Retina (tissue), 1 donor: Measurements from ENCODE around the gene THOC5.
"Not testable (repeated sequence)": the region's sequence is repeated elsewhere in the genome, so short reads cannot be mapped to it uniquely, and the experiment has no call there.

ENCODE experiments used
- DNase-seq: peaks from one replicate; pipeline ENCODE4 v3.0.0-alpha.2; 2016

THOC5 gene

DNA sequence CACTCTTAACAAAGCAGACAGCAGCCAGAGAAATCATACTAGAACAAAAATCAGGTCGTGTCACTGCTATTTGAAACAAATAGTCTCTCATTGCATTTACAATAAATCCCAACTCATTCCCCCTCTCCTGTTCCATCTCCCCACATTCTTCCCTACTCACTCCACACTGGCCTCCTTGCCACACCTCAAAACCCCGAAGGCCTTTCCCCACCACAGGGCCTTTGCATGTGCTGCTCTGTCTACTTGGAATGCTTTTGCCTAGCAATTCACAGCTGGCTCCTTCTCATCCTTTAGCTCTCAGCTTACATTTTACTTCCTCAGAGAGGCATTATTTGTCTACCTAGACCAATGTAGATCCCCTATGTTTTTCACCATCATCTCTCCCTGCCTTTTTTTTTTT lies 6.3 kb upstream of the THOC5 start:
- no peak for DNase-seq

DNA sequence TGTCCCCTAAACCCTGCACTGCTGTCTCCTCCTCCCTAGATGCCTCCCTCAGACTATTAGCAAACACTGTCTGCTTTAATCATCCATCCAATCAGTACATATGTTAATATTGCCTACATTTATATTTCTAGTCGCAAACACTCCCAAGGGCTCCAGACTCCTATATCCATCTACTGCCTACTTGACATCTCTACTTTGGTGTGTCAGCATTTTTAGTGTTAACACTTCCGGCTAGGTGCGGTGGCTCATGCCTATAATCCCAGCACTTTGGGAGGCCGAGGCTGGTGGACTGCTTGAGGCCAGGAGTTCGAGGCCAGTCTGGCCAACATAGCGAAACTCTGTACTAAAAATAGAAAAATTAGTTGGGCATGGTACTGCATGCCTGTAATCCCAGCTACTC lies 5.5 kb upstream of the THOC5 start:
- DNase-seq, result no peak

GRCh38 chr22:29555065-29555644 lies 1.6 kb upstream of the THOC5 start:
- no peak for DNase-seq

- not testable (repeated sequence) for DNase-seq
These were observed 1.2 kb downstream of the THOC5 start for GRCh38 chr22:29552357-29552756.

GRCh38 chr22:29550005-29550404 lies 3.6 kb downstream of the THOC5 start:
- no peak for DNase-seq

DNA sequence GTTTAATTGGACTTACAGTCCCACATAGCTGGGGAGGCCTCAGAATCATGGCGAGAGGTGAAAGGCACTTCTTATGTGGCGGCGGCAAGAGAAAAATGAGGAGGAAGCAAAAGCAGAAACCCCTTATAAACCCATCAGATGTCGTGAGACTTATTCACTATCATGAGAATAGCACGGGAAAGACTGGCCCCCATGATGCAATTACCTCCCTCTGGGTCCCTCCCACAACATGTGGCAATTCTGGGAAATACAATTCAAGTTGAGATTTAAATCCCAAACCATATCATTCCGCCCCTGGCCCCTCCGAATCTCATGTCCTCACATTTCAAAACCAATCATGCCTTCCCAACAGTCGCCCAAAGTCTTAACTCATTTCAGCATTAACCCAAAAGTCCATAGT lies 8.5 kb downstream of the THOC5 start:
- not testable (repeated sequence) for DNase-seq

GRCh38 chr22:29541845-29542244 lies 11.7 kb downstream of the THOC5 start:
- no peak for DNase-seq

DNA sequence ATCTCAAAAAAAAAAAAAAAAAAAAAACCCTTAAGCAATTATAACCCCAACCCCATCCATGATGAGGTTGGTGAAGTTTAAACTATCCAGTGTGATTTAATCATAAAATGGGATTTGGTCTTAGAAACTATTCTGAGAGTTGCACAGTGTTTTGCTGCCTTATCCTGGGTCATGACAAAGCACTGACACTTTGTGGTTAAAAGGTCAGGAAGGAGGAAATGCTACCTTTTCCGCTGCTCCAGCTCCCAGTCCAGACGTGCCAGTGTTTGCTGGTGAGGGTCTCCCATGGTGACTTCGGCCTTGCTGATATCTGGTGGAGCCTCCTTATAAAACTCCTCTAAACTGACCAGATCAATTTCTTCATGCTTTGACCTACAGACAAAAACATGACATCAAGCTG lies 14.5 kb downstream of the THOC5 start:
- DNase-seq, result no peak

DNA sequence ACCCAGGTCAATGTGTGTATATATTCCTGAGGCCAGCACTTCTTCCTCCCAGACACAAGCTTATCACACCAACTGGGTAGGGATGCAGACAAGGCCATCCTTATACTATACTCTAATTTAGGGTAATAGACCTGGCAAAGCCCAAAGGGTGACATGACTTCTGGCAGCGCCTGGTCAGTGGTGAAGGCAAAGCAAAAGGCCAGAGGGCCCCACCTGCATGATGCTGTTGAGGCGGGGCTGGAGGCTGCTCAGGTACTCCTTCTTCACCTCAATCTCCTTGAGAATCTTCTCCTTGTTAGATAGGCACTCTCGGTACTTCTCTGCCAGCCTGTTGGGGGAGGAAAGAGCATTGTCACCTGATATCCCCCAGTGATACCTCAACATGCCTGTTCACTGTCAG lies 17.1 kb downstream of the THOC5 start:
- DNase-seq, result no peak

GRCh38 chr22:29531419-29531818 lies 22.1 kb downstream of the THOC5 start:
- no peak for DNase-seq

- no peak for DNase-seq
These were observed 22.8 kb downstream of the THOC5 start for GRCh38 chr22:29530716-29531115.

DNA sequence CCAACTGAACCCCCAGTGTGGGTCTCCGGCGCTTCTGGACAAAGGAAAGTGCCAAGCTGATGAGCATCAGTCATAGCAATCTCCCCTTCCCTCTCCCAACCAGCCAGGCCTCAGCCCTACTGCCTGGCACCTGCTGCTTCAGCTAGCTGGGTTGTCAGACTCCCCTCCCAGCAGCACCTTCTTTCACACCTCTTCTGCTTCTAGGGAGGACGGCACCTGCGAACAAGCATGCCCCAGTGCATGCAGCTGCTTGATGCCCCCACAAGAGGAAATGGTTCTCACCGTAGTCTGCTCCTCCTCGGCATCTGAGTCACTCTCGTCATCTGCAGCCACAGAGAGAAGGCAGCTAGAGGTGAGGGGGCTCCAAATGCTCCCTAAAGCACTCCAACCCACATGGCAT lies 25.4 kb downstream of the THOC5 start:
- DNase-seq, result no peak

- no peak for DNase-seq
These were observed 28.9 kb downstream of the THOC5 start for GRCh38 chr22:29524442-29525191.

DNA sequence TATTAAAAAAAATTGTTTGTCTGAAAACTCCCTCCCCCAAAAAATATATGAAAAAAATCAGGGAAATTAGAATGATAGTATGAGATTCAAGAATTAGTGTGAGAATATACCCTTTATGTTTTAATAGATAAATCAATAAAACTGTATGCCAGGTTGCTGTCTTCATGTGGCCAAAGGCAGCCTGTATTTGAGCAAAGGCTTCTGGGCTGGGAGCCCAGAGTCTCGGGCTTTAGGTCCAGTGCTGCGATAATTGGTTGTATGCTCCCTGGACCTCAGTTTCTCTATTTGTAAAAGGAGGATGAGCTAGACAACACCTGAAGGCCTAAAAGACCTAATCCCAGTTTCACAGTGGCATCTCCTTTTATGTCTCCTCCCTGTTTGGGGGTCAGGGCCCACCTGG lies 29.8 kb downstream of the THOC5 start:
- no peak for DNase-seq

GRCh38 chr22:29521526-29521925 lies 32.0 kb downstream of the THOC5 start:
- no peak for DNase-seq

- DNase-seq, result no peak
These were observed 32.7 kb downstream of the THOC5 start for GRCh38 chr22:29520851-29521250.

GRCh38 chr22:29519996-29520395 lies 33.6 kb downstream of the THOC5 start:
- no peak for DNase-seq

DNA sequence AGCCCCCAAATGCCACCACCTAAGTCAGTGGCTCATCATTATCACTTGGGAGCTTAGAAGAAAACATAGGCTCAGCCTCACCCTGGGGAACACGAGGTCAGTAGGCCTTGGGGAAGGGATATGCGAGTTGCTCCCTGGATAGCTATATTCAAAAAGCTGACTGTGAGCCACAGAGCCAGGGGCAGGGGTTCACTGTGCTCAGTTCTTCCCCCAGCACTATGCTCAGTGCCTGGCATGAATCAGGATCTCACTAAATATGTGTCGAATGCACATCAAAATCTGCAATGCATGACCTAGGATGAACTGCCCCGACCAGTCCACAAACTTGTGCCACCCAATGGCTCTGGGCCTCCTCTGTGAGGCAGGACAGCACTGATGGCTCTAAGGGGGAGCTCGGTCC lies 35.1 kb downstream of the THOC5 start:
- DNase-seq, result no peak

- DNase-seq, result no peak
These were observed 36.2 kb downstream of the THOC5 start for GRCh38 chr22:29517215-29517908.

DNA sequence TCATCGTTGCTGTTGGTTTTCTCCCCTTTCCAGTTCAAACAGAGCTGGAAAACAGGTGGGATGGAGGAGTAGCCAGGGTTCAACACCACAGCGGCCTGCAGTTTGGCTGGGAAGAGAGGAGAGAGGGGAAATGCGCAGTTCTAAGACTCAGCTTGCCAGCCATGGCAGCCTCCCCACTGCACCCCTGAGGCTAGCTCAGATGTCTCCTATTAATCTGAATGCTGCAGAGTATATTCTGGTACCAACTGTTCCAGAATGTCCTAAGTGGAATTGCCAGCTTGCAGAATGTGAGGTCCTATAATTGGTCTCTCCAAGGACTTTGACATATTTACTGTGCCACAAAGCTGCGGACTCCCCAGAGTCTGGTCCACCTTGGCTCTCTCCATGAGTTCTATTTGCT lies 41.5 kb downstream of the THOC5 start:
- DNase-seq, result no peak

DNA sequence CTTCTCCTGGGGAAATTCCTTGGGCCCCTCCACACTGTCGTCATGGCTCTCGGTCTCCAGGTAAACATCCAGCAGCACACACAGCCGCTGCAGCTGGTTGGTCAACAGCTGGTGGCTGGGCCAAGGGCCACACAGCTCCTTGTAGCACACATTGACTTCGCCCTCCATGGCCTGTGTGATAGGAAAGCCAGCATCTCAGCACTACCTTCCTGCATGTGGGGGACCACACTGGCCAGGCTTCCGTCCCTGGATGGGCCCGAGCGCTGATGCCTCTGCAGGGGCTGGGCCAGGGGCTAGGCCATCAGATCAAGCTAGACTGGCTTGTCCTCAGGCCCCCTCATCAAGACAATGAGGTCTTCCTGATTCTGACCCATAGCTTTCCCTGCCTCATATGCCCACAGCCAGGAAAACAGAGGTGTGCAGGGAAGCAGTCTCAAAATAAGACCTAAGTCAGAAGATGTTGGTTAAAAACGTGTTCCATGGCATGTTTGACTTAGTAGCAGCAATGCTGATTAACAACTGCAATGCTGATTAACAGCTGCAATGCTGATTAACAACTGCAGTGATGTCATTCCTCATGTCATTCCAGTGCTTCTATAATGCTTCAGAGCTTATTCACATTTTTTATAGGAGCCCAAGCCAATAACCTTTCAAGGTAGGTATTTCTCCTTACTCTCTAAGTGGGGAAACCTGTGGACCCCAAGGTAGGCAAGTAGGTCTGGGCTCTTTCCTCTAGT lies 42.3 kb downstream of the THOC5 start:
- no peak for DNase-seq

DNA sequence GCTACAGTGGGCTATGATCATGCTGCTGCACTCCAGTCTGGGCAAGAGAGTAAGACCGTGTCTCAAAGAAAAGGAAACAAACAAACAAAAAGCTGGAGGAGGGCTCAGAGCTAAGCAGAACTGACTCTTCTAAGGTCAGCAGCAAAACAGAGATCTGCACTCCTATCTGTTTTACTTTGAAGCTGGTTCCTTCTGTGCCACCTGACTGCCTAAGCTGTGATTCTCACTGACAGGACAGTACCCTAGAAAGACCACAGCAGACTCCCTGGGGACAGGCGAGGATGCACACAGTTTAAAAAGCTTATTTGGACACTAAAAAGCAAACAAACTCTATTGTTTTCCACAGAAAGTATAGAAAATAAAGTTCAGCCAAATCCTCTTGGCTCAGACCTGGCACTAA lies 43.0 kb downstream of the THOC5 start:
- no peak for DNase-seq

GRCh38 chr22:29509815-29510214 lies 43.7 kb downstream of the THOC5 start:
- no peak for DNase-seq

DNA sequence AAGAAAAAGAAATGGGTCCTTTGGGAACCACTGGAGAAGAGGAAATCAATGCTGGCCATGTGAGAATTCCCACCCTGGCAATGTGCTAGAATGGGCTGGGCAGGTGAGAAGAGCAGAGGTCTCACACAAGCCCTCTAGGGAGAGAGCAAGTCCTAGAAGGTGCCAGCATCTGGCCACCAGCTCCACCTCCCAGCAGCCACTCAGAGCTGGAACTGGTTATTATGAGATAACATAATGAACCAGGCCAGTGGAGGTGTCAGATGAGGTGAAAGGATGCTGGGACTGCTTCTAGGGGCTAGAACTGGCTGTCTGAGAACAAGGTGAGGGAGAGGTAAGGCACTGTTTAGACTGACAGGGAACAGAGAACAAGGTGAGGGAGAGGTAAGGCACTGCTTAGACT lies 44.3 kb downstream of the THOC5 start:
- no peak for DNase-seq
